HG03280 (cell line): ENCODE data around the gene RAPGEF4.

Experiments used
- ATAC-seq: cut with Tn5 transposase; IDR thresholded peaks from one replicate; pipeline ENCODE4 v1.9.1; 2021; ENCODE audit warnings: mild to moderate bottlenecking, moderate library complexity; ENCODE audit not compliant: unreplicated experiment

The RAPGEF4 gene

DNA sequence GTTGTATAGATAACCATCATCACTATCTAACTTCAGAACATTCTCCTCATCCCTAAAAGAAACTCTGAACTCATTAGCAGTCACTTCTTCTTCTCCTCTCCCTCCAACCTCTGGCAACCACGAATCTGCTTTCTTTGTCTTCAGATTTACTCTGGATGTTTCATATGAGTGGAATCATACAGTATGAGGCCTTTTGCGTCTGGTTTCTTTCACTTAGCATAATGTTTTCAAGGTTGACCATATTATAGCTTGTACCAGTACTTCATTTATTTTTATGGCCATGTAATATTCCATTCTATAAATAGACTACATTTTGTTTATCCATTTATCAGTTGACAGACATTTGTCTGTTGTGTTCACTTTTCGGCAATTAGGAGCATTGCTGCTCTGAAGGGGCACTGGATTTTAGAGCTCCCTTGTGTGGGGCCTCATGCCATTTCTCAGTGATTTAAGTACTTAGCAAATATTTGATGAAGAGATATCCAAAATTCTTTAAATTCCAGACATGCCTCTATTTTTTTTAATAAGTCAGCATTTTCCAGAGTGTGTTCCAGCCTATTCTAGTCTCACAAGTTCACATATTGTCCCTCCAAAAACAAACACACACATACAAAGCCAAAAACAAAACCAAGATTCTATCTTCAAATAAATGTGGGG, 317.5 kb downstream of the RAPGEF4 start:
- no peak for ATAC-seq

DNA sequence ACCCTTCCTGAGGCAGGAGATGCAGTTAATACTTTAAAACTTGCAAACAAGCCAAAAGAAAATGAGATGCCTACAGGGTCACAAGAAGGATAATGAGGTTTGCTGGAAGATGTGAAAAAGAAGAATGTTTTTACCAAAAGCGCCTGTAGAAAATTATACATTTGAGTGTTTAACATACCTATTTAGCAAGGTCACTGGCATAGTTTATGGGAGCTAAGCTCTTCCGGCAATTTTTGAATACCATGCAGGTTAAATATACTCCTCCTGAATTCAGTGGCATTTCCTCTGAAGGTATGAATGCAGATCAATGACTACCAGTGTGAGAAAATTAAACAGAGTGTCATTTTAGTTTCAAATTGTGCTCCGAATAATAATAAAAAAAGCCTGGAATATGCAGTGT, 318.8 kb downstream of the RAPGEF4 start:
- no peak for ATAC-seq

DNA sequence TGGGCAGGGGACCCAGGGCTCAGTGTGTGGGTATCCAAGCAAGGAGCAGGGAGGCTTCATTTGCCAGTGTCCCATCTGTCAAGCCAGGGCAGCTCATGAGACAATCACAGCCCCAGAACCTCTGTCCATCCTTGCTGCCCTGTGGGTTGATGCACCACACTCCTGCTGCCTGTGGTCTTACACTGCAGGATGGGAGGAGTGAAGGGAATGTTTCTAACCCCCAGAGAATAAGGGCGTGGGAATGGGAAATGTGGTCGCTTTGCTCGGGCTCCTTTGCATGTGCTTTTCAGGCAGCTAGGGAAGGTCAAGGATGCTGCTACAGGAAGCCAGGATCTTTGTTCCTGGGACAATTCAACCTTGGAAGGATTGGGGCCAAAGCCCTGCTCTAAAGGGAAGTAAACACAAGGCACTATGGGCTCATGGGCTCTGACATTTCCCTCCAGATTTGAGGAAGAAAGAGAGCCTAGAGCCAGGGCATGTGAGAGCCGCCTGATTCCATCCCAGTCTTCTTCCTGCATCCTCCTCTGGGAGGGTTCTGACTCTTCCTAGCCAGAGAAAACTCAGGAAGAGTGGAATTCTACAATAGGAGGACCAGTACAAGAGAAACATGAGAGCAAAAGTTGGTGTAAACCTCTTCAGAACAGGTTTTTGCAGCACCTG, 321.2 kb downstream of the RAPGEF4 start:
- no peak for ATAC-seq

DNA sequence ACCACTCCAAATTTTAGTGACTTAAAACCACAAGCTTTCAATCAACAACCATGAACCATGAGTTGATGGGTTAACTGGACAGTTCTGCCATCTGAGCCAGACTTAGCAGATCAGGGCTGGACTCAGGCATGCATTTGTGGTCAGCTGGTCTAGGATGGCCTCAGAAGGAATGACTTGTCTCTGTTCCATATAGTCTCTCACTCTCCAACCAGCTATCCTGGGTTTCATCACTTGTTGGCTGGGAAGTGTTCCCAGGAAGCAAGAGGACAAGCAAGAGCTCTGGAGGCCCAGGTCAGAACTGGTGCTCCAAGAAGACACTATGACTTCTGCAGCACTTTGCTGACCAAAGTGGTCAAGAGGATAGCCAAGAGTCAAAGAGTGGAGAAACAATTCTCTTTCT, 322.5 kb downstream of the RAPGEF4 start:
- no peak for ATAC-seq

DNA sequence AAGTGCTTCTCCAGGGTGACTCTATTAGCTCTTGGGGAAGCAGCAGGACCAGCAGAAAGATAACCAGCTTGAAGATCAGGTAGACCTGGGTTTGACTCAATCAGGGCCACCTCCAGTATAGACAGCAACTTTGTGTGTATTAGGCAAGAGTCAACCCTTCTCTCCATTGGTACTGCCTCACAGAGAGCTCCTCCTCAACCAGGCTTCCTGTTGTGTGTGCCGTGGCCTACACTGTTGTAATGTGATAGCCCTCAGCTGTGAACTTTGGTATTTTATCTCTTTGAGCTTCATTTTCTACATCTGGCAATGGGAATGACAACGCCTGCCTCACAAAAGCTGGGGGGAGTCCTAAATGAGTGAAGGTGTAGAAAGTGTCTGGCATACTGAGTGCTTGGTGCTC, 323.0 kb downstream of the RAPGEF4 start:
- no peak for ATAC-seq

DNA sequence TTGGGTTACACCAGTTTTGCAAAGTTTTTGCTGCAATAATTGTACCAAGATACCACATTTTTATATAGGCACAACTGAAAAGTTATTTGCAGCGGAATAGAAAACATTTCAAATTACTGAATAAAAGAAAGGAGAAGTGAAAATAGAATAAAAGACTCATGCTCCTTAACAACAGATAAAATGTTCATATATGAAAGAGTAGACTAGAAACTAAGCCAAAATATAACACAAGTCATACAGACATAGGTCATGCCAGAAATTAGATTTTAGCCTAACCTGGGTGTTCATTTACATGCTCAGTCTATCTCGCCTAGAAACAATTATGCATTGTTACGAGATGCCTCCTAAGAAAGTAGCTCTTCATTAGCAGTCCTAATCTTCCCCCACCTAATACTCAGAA, 323.6 kb downstream of the RAPGEF4 start:
- no peak for ATAC-seq

DNA sequence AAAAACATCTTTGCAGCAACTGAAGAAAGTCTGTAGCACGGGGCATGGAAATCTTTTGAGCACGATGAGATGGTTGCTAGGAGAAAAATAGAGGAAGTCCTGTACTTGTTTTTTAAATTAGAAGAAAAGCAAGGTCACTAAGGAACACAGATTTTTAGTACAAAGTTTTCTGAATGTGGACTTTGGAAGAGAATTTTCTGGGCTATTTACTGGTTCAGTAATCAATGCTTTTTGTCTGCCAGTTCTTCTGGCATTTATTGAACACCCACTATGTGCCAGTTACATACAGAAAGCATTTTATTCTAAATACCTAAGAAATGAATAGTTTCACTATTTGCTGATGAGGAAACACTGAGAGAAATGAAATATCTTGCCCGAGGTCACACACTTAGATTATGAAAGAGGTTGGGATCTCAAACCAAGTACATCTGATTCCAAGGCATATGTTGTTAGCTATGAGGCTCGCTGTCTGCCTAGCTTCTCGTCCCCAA, 324.4 kb downstream of the RAPGEF4 start:
- ATAC-seq, result no peak

DNA sequence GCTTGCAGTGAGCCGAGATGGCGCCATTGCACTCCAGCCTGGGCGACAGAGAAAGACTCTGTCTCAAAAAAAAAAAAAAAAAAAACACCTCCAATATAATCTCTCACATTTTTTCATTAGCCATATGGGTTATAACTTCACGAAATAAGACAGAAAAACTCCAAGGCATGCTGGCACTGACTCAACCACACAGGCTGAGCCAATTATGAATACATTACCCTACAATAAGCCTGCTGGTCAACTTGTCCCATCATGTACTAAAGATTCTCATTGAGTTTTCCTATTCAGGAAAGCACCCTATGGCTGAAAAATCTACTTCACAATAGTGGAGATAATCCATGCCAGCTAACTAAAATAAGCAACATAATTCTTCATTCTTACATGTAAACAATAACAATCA, 327.2 kb downstream of the RAPGEF4 start:
- ATAC-seq, result no peak

DNA sequence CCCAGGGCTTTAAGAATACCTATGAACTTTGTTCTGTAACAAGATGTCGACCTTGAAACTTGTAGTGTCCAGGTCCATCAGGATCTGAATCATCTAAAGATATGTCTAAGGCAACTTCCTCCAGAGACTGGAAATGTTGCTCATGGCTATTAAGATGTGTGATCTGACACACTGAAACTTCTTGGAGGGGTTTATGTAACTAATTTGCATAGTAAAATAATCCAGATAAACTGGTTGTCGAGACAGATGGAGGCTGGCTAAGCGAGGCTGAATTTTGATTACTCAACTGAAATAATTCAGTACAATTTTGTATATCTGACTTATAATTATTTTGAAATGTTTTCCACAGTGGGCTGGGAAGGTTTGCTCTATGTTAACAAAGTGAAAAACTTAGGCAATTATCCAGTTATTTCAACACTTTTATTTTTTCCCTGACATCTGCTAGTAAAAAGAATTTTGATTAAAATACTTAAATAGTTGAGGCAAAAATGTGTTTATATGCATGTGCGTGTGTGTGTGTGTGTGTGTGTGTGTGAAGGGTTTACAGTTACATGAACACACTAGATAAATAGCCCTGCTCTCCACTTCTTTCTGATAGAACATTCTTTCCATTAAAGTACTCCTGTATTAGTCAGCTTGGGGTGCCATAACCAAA, 328.6 kb downstream of the RAPGEF4 start:
- no peak for ATAC-seq

DNA sequence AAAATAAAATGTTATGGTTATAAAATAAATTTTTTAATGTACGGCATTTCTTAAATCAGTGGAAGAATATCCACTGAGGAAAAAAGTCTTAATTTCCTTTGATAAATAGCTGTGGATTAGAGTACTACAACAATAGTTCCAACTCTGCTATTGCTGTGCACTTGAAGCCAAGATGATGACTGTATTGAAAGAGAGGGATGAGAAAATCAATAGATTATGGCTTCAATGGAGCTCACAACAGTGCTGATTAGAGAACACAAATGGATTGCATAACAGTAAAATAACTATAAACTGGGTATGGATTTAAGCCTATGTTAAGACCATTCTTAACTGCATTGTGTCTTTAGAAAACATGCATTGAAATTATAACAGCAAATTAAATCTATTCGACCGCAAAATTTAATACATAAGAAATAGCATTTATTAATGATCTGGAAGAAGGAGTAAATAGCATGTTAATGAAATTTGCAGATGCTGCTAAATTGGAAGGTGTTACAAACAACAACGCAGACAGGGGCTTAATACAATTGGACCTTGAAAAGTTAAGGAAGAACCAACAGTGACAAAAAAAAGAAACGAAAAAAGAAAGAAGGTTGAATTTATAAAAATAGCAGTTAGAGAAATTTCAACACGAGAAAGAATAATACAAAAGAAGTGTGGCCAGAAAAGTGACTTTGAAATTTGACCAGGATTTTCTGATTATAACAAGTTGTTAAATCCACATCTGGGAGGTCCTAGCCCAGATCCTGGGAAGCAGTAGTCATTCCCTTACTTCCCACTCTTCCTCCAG, 331.4 kb downstream of the RAPGEF4 start:
- ATAC-seq, result no peak

DNA sequence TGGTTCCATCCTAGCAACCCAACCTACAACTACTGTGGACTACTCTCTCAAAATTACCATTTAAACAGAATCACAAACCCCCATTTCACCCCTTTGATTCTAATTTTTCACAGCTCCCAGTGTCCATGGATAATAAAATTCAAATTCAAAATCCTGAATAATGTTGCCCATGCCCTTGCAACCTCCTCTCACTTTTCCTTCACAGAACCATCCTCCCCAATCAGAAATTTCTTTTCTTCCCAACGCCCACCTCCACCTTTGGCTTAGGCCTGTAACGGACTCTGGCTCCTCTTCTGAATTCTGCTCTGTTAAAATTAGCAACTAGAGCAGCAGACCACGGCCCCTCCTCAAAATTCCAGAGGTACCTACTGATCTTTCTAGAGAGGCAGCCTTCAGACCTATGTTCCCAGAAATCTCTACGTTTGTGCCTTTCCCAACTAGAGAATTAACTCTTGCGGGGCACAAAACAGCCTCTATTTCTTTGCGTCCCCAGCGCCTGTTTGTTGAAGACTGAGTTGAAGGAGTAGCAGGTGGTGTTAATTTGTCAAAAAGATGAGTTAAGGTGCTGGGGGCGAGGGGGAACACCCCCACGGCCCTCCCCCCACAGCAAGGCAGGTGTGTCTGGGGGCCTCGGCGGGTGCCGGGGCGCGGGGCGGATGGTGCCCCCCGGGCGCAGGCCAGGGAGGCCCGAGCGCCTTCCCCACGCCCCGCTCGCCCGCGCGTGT, 339.6 kb downstream of the RAPGEF4 start:
- ATAC-seq, result no peak

DNA sequence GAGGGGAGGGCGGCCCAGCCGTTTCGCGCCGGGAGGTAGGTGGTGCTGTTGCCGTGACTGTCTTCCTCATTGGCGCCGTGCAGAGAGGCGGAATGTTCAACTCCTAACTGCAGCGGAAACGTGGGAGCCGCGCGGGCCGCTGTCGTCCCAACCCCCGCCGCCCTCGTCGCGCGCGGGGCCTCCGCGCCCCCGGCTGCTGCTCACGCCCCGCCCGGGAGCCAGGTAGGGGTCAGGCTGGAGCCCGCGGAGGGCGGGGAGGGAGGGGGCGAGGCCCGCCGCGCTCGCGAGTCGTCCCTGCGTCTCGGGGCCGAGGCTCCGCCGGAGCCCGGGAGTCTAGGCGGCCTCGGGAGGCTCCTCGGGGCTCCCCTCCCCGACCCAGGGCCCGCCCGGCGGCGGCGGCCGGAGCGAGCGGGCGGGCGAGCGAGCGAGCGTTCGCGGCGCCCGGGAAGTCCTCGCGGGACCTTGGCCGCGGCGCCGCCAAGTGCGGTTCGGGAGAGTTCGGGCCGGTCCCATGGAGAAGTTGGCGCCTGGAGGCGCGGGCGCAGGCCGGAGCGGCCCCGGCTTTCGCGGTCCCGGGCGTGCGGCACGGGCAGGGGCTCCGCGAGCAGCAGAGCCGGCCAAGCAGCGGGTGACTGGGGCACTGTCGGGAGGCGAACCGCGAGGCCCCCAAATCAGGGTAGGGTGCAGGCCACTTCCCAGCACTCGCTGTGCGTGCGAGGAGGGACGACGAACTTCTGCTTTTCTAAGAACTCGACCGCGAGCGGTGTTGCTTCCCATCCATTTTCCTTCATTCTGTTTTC, 340.3 kb downstream of the RAPGEF4 start, which contains the start of gene MAP3K20:
Gene MAP3K20 (plus strand): TSS at position 66 of the 800 bp plus-strand sequence. CDS start 15,186 bp downstream, outside the sequence.
- peak; percentile 56 for ATAC-seq

DNA sequence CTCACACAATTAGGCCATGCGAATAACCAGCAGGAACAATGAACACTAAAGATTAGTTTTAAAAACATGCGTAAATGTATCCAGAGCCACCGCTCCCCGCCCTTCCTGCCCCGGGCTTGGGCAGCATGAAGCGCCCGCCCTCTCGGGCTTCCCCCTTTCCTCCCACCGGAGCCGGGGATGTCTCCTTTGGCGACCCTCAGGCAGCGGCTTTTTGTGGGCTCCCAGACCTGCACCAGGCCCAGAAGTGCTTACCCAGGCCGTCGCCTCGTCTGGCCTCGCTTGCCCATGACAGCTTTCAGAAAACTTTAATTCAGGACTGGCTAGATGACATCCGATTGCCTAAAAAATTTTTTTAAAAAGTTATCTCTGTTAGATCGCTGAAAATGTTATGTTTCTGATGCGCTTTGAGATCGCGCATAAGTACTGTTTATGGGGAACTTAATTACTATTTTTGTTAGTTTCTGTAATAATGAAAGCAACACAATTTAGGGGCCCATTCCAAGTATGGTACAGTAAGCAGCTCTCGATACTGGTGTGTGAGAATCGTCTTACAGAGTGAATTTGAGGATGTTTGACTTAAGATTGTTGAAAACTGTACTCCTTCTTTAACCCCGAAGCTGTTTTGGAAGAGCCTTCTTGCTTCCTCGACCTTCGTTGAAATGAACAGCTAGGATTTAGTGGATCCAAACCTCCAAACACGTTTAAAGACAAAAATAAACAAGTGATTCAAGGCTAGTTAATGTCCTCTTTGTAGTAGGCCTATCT, 341.1 kb downstream of the RAPGEF4 start:
- ATAC-seq, result peak; percentile 28

DNA sequence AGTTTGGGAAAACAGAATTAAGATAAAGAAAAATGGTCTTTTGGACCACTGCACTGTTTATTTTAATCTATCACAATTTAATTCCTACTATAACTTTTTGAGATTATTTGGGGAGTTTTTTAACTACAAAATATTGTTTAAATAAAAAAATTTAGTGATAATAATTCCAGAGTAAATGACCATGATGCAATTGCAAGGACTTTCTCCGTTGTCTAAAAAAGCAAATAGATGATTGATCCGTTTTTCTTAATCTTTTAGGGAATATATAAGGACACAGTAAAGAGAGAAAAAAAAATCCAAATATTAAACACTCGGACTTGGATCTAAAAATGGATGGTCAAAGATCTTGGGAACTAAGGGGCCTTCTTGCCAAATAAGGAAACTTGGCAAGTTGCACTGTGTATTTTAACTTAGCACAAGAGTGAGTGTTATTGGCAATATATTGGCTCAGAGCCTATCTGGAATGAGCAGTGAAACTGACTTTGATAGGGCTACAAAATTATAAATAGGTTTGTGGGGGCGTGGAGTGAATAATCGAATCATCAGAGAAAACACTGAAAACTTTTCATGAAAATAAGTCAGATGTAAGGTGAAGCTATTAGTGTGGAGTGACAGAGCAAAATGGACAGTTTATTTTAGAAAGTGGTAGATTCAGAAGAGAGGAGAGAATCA, 342.0 kb downstream of the RAPGEF4 start:
- no peak for ATAC-seq

DNA sequence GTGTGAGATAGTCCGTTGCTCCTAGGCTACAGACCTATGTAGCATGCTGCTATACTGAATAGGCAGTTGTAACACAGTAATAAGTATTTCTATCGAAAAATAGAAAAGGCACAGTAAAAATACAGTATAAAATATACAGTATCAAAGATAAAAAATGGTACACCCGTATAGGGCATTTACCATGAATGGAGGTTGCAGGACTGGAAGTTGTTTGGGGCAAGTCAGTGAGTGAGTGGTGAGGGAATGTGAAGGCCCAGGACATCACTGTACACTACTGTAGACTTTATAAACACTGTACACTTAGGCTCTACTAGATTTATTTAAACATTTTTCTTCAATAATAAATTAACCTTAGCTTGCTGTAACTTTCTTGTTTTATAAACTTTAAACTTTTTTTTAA, 343.5 kb downstream of the RAPGEF4 start:
- no peak for ATAC-seq

DNA sequence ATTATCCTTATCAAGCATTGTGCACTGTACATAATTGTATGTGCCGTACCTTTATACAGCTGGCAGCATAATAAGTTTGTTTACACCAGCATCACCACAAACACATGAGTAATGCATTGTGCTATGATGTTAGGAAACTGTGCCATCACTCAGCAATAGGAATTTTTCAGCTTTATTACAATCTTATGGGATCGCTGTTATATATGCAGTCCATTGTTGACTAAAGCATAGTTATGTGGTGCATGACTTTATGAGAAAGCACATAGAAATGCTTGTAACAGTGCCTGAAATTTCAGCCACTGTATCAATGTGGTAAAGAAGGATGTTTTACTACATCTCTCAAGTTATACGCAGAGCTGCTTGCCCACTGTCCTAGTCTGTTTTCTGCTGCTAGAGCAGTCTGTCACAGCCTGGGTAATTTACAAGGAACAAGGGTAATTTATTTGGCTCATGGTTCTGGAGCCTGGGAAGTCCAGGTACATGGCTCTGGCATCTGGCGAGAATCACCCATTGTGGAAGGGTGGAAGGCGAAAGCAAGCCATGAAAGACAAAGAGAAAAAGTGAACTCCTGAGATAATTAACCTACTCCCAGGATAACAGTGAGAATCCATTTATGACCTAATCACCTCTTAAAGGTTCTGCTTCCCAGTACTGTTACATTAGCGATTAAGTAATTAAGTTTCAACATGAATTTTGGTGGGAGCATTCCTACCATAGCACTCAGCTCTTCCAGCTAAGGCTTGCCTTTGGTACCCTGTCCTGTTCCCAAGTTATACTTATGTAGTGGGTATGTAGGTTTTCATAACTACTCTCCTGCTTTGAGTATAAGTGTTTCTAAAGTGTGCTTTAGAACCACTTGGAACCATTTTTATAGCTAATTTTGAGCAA, 344.6 kb downstream of the RAPGEF4 start:
- ATAC-seq, result no peak

DNA sequence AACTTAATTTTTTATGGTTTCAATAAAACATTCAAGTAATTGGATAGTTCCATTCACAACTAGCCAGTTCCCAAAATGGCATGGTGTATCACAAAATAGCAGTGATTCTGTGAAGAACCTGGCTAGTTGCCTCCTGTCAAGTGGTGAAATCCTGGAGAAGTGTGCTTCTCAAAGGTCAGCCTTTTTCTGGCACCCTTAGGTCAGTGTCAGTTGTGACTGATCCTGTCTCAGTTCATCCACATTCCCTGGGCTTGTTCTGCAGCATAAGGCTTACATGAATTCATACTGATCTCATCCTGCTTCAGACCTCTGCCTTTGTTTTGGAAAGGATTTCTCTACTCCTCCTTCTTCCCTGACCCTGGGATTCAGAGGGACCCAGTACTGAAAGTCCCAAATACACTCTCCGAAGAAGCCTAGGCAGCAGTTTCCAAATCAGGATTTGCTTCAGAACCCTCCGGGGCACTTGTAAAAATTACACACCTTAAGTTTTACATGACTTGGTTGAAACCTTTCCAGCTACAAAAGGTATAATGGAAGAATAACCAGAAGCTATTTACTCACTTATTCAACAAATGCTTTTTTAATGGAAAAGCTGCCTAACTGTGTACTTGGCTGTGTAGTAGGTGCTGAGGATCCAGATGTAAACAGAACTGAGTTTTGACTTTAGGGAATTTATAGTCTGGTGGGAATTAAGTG, 351.0 kb downstream of the RAPGEF4 start:
- ATAC-seq, result no peak
